Measurements from ENCODE around the gene YTHDC2. TPM values are rescaled to one million over a fixed set of nuclear protein-coding genes. Genes with fewer than 3 reads are reported as not detected.
"Not testable (repeated sequence)": the region's sequence is repeated elsewhere in the genome, so short reads cannot be mapped to it uniquely, and the experiment has no call there.

YTHDC2 gene
- total RNA-seq, 1 donor from 2014 or later, result 32.5 TPM

GRCh38 chr5:113581388-113581787 is 67.9 kb downstream of the YTHDC2 start:
- no peak for ATAC-seq
- intact Hi-C loops (cut with DNase I), result no loop called here
- DNase-seq (ENCODE audit: low spot score), result no peak

GRCh38 chr5:113598150-113598549 is 84.7 kb downstream of the YTHDC2 start:
- no peak for ATAC-seq
- intact Hi-C loops (cut with DNase I), result no loop called here
- DNase-seq (ENCODE audit: low spot score), result no peak

- DNase-seq (ENCODE audit: low spot score), result no peak
- ATAC-seq, result no peak
- intact Hi-C loops (cut with DNase I), result no loop called here
Observed at GRCh38 chr5:113598926-113599325, 85.4 kb downstream of the YTHDC2 start.

- no peak for ATAC-seq
- intact Hi-C loops (cut with DNase I), result no loop called here
Observed at GRCh38 chr5:113600255-113600905, 86.9 kb downstream of the YTHDC2 start.

DNA sequence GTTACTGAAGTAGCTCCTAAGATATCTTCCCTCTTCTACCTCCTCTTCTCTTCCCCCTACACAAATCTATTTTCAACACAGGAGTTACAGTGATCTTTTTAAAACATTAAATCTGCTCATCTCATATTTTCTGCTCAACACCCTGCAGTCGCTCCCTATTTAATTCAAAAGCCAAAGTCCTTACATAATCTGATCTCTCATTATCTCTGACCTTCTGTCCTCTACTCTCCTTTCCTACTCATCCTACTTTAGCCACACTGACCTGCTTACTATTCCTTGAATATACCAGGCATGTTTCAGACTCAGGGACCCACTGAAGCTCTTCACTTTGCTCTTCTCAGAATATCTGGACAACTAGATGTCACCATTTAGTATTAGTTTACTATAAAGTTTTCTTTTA is 87.9 kb downstream of the YTHDC2 start:
- DNase-seq (ENCODE audit: low spot score), result no peak
- intact Hi-C loops (cut with DNase I), result no loop called here
- no peak for ATAC-seq

More at GRCh38 chr5:113600255-113600905, 86.9 kb downstream of the YTHDC2 start:
- DNase-seq (ENCODE audit: low spot score), result no peak

GRCh38 chr5:113603246-113603645 is 89.8 kb downstream of the YTHDC2 start:
- ATAC-seq; DNase-seq (ENCODE audit: low spot score); intact Hi-C loops (cut with DNase I): not testable (repeated sequence)

DNA sequence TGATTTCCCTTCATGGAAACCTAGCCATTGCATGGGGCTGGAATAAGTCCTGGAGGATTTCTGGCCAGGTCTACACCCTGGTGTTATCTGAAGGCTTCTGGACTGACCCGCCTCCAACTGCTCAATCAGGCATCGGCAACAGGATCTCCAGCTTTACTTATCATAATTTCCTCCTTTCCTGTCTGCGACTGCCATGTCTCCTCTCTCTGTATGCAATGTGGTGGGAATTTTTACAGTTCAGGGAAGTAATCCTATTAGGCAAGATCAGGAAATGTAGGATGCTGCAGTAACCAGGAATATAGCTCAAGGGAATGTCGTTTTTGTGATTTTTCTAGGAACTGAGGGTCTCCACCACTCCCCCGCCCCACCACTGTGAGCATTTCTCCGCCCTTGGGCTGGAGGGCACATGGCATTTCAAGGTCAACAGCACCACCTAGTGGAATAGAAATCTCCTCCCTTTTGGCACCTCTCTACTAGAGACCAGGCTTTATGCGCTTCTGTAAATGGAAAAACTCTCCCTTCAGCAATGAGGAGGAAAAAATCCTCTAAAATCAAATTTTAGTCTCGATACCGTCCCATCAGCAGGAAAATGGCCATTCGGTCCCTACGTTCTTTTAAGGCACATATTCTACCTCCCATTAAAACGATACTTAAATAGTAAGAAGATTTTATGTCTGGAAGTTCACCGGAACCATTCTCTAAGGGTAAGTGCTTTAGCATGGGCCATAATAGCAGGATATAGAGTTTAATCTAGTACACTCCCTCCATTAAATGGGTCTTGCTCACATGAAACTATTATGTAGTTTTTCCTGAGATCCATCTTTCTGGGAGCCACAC is 93.0 kb downstream of the YTHDC2 start:
- no peak for DNase-seq (ENCODE audit: low spot score)
- intact Hi-C loops (cut with DNase I), result loop anchor here (5.0 kb wide), 1 partner anchor 224 kb away; no protein-coding TSS in a partner anchor

GRCh38 chr5:113607361-113607760 is 93.9 kb downstream of the YTHDC2 start:
- intact Hi-C loops (cut with DNase I), result loop anchor here (5.0 kb wide), 1 partner anchor 225 kb away; no protein-coding TSS in a partner anchor

More for the DNA sequence above, 93.0 kb downstream of the YTHDC2 start:
- peak; percentile 95 for ATAC-seq

GRCh38 chr5:113608113-113608596 is 94.7 kb downstream of the YTHDC2 start:
- intact Hi-C loops (cut with DNase I), result loop anchor here (5.0 kb wide), 1 partner anchor 226 kb away; no protein-coding TSS in a partner anchor
- ATAC-seq (no peak), DNase-seq (ENCODE audit: low spot score) (no peak)

More at GRCh38 chr5:113607361-113607760, 93.9 kb downstream of the YTHDC2 start:
- no peak for ATAC-seq
- DNase-seq (ENCODE audit: low spot score), result no peak

DNA sequence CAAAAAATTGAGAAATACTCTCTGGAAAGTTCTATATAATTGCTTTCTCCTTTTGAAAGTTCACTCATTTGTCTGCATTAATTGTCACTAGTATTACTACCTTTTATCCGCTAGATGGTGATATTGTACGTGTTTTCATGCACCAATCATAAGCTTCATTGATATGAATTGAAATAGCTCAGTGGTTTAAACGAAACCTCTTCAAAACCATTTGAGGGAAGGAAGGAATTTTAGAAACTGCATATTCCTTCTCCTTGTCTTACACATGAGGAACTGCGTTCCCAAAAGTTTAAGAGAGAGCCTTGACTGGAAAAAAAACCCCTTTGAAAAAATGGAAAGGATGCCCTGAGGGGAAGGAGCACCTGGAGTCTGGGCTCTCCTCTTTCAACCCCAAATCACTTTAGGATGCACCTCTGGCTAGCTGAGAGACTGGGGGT is 98.6 kb downstream of the YTHDC2 start:
- peak; percentile 66 for ATAC-seq
- intact Hi-C loops (cut with DNase I), result no loop called here
- no peak for DNase-seq (ENCODE audit: low spot score)

- intact Hi-C loops (cut with DNase I), result no loop called here
- DNase-seq (ENCODE audit: low spot score) (no peak), ATAC-seq (no peak)
Observed at GRCh38 chr5:113614191-113614590, 100.7 kb downstream of the YTHDC2 start.

- ATAC-seq (no peak), DNase-seq (ENCODE audit: low spot score) (no peak)
- intact Hi-C loops (cut with DNase I), result no loop called here
Observed at GRCh38 chr5:113615708-113616107, 102.2 kb downstream of the YTHDC2 start.

DNA sequence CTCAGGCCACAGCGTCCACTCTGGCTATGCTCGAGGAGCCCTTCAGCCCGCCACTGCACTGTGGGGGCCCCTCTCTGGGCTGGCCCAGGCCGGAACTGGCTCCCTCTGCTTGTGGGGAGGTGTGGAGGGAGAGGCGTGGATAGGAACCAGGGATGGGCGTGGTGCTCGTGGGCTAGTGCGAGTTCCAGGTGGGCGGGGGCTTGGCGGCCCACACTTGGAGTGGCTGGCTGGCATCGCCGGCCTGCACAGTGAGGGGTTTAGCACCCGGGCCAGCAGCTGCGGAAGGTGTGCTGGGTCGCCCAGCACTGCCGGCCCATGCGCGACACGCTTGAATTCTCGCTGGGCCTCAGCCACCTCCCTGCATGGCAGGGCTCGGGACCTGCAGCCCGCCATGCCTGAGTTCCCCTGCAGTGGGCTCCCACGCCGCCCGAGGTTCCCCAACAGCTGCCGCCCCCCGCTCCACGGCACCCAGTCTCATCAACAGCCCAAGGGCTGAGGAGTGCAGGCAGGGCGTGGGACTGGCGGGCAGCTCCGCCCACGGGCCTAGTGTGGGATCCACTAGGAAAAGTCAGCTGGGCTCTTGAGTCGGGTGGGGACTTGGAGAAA is 103.8 kb downstream of the YTHDC2 start:
- DNase-seq (ENCODE audit: low spot score) (no peak), ATAC-seq (no peak)
- intact Hi-C loops (cut with DNase I), result no loop called here

- intact Hi-C loops (cut with DNase I), result no loop called here
- ATAC-seq (no peak), DNase-seq (ENCODE audit: low spot score) (no peak)
Observed at GRCh38 chr5:113632996-113633395, 119.5 kb downstream of the YTHDC2 start.

DNA sequence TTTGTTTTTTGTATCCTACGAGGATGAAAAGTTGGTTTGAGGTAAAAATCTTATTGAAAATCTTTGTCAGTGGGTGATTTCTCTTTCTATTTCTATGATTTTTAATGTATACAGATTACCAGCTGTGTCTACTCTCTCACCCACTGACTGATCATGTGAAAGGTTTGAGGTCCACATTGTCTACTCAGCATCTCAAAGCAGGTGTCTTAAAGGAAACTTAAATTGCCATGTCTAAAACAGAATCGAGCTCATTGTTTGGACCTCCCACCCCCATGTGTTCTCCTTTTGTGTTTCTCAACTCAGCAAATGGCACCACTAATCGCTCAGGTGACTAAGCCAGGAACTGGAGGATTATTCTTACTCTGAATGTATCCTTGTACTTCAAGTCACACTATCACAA is 121.5 kb downstream of the YTHDC2 start:
- intact Hi-C loops (cut with DNase I), result no loop called here
- no peak for ATAC-seq
- no peak for DNase-seq (ENCODE audit: low spot score)

- ATAC-seq, result no peak
- intact Hi-C loops (cut with DNase I), result no loop called here
- no peak for DNase-seq (ENCODE audit: low spot score)
Observed at GRCh38 chr5:113641715-113642114, 128.2 kb downstream of the YTHDC2 start.

Data from sciatic nerve (tissue), 2 donors.